ENCODE measurements around the gene IFNL1. TPM values are rescaled to one million over a fixed set of nuclear protein-coding genes. Genes with fewer than 3 reads are reported as not detected.
"Not testable (repeated sequence)": the region's sequence is repeated elsewhere in the genome, so short reads cannot be mapped to it uniquely, and the experiment has no call there.

IFNL1 gene
- total RNA-seq, 2 experiments from 2014 or later, result 0.38 to 0.43 TPM

DNA sequence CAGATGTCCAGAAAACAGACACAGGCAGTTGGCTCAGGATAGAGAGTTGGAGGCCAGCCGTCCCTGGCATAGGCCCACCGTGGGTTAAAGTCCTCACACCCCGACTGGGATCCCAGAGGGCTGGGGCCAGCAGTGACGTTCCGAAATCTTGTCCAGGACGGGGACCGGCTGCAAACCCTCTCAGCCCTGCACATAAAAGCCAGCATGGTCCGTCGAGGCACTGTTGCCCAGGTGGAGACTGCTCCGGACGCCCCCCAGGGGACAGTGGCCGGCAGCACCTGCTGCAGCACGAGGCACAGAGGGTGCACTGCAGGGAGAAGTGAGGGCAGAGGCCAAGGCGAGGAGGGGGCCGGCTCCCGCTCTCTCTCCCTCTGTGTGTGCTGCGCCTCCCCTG, 32.3 kb upstream of the IFNL1 start:
- no peak overlapping the region for H3K4me3 Mint-ChIP-seq
- H3K27me3 Mint-ChIP-seq, result peaks cover 43% of the 10 kb centered on the region
- ChIA-PET POLR2A (no interaction called here), CTCF (no interaction called here)
- no peak overlapping the region for H3K27ac Mint-ChIP-seq
- no peaks in the 10 kb centered on the region for H3K4me1 Mint-ChIP-seq
- H3K9me3 Mint-ChIP-seq, result no peaks in the 10 kb centered on the region
- no peaks in the 10 kb centered on the region for H3K36me3 Mint-ChIP-seq (ENCODE audit: low read depth)
- no peak for DNase-seq

DNA sequence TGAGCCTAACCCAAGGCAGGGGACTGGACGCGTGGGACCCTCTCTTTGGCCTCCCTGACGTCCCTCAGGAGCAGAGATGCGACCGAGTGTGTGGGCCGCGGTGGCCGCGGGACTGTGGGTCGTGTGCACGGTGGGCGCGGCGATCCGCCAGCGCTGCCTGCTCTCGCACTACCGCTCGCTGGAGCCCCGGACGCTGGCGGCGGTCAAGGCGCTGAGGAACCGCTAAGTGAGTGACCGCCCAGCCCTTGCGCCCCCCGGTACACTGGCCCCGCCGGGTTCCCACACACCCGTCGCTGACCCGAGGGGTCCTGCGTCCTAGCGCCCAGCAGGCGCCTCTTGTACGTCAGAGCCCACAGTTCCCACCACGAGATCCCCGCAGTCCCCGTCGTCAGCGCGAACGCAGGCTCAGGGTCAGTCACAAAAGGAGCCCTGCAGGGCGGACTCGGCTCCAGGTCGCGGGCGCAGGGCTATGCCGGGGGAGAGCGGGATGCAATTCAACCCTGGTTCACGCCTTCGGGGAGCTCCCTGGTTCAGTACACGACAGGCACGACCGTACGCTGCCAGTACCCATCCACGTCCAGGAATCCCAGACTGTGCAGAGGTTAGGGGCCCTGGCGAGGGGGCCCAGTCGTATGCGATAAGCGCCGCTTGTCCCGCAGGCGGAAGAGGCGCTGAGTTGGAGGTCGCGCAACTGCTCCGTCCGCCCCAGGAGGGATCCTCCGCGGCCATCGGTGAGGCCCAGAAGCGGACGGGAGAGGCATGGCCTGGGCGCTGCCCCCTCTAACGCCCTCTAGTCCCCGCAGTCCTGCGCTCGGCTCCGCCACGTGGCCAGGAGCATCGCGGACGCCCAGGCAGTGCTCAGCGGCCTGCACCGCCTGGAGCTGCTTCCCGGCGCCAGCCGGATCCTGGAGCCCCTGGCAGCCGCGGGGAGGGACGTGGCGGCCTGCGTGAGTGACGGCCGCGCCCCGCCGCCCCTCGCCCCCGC, 31.6 kb upstream of the IFNL1 start:
- H3K36me3 Mint-ChIP-seq (ENCODE audit: low read depth), result no peaks in the 10 kb centered on the region
- peaks cover 42% of the 10 kb centered on the region for H3K27me3 Mint-ChIP-seq
- ChIA-PET POLR2A (no interaction called here), CTCF (no interaction called here)
- no peaks in the 10 kb centered on the region for H3K9me3 Mint-ChIP-seq
- no peak for DNase-seq
- no peak overlapping the region for H3K27ac Mint-ChIP-seq
- no peak overlapping the region for H3K4me3 Mint-ChIP-seq
- no peaks in the 10 kb centered on the region for H3K4me1 Mint-ChIP-seq

DNA sequence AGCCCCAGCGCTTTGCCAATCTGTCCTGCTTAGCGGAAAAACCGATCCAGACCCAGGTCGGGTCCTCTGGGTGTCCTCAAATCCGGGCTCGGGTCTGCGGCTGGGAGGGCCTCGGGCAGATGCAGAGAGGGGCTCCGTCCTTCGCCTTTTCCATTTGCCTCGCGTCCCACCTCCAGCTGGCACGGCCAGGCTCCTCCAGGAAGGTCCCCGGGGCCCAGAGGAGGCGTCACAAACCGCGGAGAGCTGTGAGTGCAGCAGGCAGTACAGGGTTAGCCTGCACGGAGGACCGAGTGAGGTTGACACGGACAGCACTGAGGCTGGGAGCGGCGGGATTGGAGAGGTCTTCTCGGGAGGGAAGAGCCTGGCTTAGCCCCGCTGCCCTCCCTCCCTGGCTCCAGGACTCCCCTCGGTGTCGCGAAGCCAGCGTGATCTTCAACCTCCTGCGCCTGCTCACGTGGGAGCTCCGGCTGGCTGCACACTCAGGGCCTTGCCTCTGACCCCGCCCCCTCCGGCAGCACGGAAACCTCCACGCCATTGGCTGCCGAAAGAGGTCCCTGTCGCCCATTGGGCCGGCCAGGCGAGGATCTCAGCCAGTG, 30.8 kb upstream of the IFNL1 start:
- CTCF ChIA-PET, result no interaction called here
- Mint-ChIP-seq H3K9me3 (no peaks in the 10 kb centered on the region), H3K36me3 (ENCODE audit: low read depth) (no peaks in the 10 kb centered on the region), H3K27me3 (peaks cover 43% of the 10 kb centered on the region), H3K4me1 (no peaks in the 10 kb centered on the region), H3K27ac (no peak overlapping the region), H3K4me3 (no peak overlapping the region)
- POLR2A ChIA-PET, result no interaction called here
- no peak for DNase-seq

DNA sequence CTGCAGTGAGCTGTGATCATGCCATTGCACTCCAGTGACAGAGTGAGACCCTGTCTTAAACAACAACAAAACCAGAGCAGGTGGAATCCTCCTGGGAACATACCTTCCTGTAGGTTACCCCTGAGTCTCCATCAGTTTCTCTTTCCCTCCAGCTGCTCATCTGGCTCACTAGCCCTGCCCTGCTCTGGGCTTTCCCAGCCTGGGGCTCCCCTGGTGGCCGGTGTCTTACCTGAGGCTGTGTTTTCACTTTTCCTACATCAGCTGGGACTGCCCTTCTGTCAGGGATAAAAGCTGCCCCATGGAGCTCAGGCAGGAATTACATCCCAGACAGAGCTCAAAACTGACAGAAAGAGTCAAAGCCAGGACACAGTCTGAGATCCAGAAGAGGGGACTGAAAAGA, 28.1 kb upstream of the IFNL1 start, which contains the start of gene IFNL2:
Gene IFNL2, plus strand, starts transcription at position 312 of the 400 bp plus-strand sequence. CDS start 173 bp downstream, outside the sequence.
- CTCF ChIA-PET; H3K4me3 Mint-ChIP-seq; DNase-seq; H3K9me3 Mint-ChIP-seq; H3K4me1 Mint-ChIP-seq; POLR2A ChIA-PET; H3K27ac Mint-ChIP-seq; H3K36me3 Mint-ChIP-seq (ENCODE audit: low read depth): not testable (repeated sequence)
- peaks cover 29% of the 10 kb centered on the region for H3K27me3 Mint-ChIP-seq

DNA sequence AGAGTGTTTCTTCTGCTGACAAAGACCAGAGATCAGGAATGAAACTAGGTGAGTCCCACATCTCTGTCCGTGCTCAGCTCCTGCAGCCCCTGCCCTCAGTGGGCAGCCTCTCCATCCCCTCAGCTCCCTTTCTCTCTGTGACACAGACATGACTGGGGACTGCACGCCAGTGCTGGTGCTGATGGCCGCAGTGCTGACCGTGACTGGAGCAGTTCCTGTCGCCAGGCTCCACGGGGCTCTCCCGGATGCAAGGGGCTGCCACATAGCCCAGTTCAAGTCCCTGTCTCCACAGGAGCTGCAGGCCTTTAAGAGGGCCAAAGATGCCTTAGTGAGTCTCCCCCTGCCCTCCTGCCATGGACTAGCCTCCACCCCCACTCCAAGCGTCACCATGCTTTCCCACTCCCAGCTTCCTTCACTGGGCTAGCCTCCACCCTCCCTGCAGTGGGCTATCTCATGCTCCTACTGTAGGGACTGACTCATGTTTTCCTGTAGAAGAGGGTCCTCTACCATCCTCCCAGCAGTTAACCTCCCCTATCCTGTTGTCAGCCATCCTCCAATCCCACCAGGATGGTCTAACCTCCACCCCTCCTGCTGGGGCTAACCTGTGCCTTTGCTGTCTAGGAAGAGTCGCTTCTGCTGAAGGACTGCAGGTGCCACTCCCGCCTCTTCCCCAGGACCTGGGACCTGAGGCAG, 27.5 kb upstream of the IFNL1 start:
- H3K36me3 Mint-ChIP-seq (ENCODE audit: low read depth); H3K4me1 Mint-ChIP-seq; H3K9me3 Mint-ChIP-seq; CTCF ChIA-PET; H3K4me3 Mint-ChIP-seq; H3K27ac Mint-ChIP-seq; DNase-seq; POLR2A ChIA-PET: not testable (repeated sequence)
- H3K27me3 Mint-ChIP-seq, result peaks cover 23% of the 10 kb centered on the region

DNA sequence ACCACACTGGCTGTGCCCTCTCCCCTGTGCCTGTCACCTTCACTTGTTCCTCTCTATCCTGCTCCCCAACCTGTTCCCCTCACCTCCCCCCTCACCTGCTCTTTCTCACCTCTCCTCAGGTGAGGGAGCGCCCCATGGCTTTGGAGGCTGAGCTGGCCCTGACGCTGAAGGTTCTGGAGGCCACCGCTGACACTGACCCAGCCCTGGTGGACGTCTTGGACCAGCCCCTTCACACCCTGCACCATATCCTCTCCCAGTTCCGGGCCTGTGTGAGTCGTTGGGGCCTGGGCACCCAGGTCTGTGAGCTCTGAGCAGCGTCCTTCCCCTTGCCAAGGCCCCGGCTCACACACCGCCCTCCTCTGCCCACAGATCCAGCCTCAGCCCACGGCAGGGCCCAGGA, 26.8 kb upstream of the IFNL1 start:
- H3K4me3 Mint-ChIP-seq; H3K9me3 Mint-ChIP-seq; H3K4me1 Mint-ChIP-seq; CTCF ChIA-PET; DNase-seq; H3K27ac Mint-ChIP-seq; POLR2A ChIA-PET; H3K36me3 Mint-ChIP-seq (ENCODE audit: low read depth): not testable (repeated sequence)
- H3K27me3 Mint-ChIP-seq, result peaks cover 17% of the 10 kb centered on the region

DNA sequence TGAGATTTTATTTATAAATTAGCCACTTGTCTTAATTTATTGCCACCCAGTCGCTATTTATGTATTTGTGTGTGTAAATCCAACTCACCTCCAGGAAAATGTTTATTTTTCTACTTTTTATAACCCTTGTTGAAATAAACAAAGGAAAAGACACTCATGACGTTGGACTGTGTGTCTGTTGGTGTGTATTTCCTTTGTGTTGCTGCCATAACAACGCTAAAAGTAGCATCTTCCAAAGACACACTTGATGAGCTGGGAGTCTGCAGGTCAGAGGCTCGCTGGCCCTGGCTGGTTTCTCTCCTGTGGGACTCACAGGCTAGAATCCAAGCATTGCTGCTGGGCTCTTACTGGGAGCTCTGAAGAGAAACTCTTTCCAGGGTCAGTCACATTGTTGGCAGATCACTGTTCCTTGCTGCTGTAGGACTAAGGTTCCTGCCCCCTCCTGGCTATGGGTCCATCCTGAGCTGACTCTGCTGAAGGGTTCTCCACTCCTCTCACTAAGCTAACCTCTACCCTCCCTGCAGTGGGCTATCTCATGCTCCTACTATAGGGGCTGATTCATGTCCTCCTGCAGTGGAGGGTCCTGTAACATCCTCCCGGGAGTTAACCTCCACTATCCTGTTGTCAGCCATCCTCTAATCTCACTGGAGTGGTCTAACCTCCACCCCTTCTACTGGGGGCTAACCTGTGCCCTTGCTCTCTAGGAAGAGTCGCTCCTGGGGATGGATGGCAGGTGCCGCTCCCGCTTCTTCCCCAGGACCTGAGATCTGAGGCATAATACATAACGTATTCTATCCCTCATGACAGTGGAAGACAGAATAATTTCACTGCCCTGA, 26.0 kb upstream of the IFNL1 start:
- ChIA-PET CTCF (no interaction called here), POLR2A (no interaction called here)
- H3K9me3 Mint-ChIP-seq, result no peaks in the 10 kb centered on the region
- peaks cover 14% of the 10 kb centered on the region for H3K27me3 Mint-ChIP-seq
- H3K36me3 Mint-ChIP-seq (ENCODE audit: low read depth), result no peaks in the 10 kb centered on the region
- no peak for DNase-seq
- no peak overlapping the region for H3K27ac Mint-ChIP-seq
- no peak overlapping the region for H3K4me3 Mint-ChIP-seq
- H3K4me1 Mint-ChIP-seq, result no peaks in the 10 kb centered on the region

DNA sequence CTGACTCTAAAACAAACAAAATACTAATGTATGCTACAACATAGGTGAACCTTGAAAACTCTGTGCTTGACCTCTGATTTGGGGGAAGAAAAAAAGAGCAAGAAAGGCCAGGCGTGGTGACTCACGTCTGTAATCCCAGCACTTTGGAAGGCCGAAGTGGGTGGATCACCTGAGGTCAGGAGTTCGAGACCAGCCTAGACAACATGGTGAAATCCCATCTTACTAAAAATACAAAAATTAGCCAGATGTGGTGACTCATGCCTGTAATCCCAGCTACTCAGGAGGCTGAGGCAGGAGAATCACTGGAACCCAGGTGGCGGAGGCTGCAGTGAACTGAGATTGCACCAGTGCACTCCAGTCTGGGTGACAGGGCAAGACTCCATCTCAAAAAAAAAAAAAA, 22.3 kb upstream of the IFNL1 start:
- H3K36me3 Mint-ChIP-seq (ENCODE audit: low read depth); H3K4me1 Mint-ChIP-seq; DNase-seq; H3K9me3 Mint-ChIP-seq; H3K27ac Mint-ChIP-seq; H3K4me3 Mint-ChIP-seq: not testable (repeated sequence)
- H3K27me3 Mint-ChIP-seq, result peaks cover 11% of the 10 kb centered on the region
- CTCF ChIA-PET, result interaction anchor here (0.6 kb wide), 1 partner anchor 470 kb away, joined by 4 read pairs; no protein-coding TSS in a partner anchor
- POLR2A ChIA-PET, result interaction anchor here (0.7 kb wide), 1 partner anchor 172 kb away, joined by 3 read pairs; the partner anchor contains the start of gene SUPT5H

DNA sequence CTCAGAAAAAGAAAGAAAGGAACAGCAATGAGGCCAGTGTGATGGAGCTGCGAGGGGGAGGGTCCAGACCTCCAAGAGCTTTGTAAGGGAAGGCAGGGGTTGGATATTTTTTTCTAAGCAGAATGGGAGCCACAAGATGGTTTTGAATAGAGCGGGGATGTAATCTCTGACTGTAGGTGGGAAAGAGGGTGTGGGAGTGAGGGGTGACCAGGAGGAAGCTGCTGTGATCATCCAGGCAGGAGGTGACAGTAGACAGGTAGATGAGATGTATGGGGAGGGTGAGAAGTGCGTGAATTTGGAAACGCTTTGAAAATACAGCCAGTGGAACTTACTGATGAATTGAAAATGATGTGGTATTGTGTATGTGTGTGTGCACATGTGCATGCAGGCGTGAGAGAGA, 20.6 kb upstream of the IFNL1 start:
- no peak for DNase-seq
- Mint-ChIP-seq H3K9me3 (no peaks in the 10 kb centered on the region), H3K4me3 (no peak overlapping the region), H3K36me3 (ENCODE audit: low read depth) (no peaks in the 10 kb centered on the region), H3K27ac (no peak overlapping the region), H3K27me3 (peaks cover 16% of the 10 kb centered on the region), H3K4me1 (no peaks in the 10 kb centered on the region)
- POLR2A ChIA-PET, result no interaction called here
- CTCF ChIA-PET, result no interaction called here

DNA sequence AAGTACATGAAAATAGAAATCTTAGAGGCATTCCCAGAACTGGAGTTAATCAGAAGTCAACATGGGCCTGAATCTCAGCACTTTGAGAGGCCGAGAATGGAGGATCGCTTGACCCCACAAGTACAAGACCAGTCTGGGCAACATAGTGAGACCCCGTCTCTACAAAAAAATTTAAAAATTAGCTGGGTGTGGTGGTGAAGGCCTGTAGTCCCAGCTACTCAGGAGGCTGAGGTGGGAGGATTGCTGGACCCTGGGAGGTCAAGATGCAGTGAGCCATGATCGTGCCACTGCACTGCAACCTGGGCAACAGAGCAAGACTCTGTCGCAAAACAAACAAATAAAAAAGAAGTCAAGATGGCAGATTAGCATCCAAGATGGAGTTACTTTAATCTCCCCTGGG, 19.5 kb upstream of the IFNL1 start:
- Mint-ChIP-seq H3K4me1 (no peaks in the 10 kb centered on the region), H3K36me3 (ENCODE audit: low read depth) (no peaks in the 10 kb centered on the region), H3K4me3 (no peak overlapping the region), H3K9me3 (no peaks in the 10 kb centered on the region), H3K27me3 (peaks cover 12% of the 10 kb centered on the region), H3K27ac (no peak overlapping the region)
- ChIA-PET CTCF (no interaction called here), POLR2A (no interaction called here)
- no peak for DNase-seq

DNA sequence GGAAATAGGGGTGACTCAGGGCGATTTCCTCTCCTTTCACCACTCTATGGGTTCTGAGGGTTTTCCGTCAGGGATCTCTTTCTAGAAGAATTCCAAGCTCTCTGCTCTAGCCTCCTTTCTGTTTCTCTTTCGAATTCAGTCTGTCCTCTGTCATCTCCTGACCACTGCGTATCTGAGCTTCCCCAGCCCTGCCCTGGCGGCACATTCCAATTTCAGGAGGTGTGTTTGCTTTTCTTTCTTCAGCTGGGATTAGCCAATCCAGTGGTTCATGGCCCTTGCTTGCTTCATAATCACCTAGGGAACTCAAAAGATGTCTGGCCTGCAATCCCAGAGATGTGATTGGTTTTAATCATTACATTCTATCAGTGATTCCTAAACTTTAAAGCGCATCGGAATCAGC, 18.6 kb upstream of the IFNL1 start:
- no peak overlapping the region for H3K4me3 Mint-ChIP-seq
- H3K36me3 Mint-ChIP-seq (ENCODE audit: low read depth), result no peaks in the 10 kb centered on the region
- ChIA-PET CTCF (interaction anchor here (0.6 kb wide), 1 partner anchor 989 kb away, joined by 4 read pairs; no protein-coding TSS in a partner anchor), POLR2A (no interaction called here)
- H3K9me3 Mint-ChIP-seq, result no peaks in the 10 kb centered on the region
- DNase-seq, result no peak
- H3K27ac Mint-ChIP-seq, result no peak overlapping the region
- H3K27me3 Mint-ChIP-seq, result peaks cover 17% of the 10 kb centered on the region
- no peaks in the 10 kb centered on the region for H3K4me1 Mint-ChIP-seq

DNA sequence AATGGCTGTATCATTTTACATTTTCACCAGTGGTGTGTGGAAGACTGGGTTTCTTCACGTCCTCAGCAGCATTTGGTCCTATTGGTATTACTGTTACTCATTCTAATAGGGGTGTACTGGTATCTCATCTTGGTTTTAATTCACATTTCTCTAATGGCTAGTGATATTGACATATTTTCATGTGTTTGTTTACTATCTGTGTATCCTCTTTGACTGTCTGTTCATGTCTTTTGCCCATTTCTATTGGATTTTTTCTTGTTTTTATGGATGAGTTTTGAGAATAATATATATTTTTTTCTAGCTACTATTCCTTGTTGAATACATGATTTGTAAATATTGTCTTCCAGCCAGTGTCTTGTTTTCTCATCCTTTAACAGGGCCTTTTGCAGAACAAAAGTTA, 14.2 kb upstream of the IFNL1 start:
- DNase-seq, result no peak
- peaks cover 30% of the 10 kb centered on the region for H3K27me3 Mint-ChIP-seq
- no peak overlapping the region for H3K27ac Mint-ChIP-seq
- ChIA-PET CTCF (no interaction called here), POLR2A (no interaction called here)
- no peaks in the 10 kb centered on the region for H3K4me1 Mint-ChIP-seq
- no peaks in the 10 kb centered on the region for H3K36me3 Mint-ChIP-seq (ENCODE audit: low read depth)
- H3K9me3 Mint-ChIP-seq, result peaks cover 2% of the 10 kb centered on the region
- no peak overlapping the region for H3K4me3 Mint-ChIP-seq

DNA sequence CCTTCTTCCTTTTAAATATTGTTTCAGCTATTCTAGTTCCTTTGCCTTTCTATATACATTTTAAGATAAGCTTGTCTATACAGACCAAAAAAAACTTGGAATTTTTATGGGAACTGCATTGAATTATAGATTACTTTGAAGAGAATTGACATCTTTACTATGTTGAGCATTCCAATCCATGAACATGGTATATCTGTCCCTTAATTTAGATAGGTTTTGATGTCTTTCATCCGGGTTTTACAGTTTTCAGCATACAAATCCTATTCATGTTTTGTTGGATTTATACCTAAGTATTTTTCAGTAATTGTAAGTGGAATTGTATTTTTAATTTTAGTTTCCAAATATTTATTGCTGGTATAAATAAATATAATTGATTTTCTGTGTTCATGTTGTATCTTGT, 12.2 kb upstream of the IFNL1 start:
- CTCF ChIA-PET, result no interaction called here
- H3K4me1 Mint-ChIP-seq, result no peaks in the 10 kb centered on the region
- no peak overlapping the region for H3K27ac Mint-ChIP-seq
- POLR2A ChIA-PET, result no interaction called here
- H3K4me3 Mint-ChIP-seq, result no peak overlapping the region
- no peak for DNase-seq
- H3K27me3 Mint-ChIP-seq, result peaks cover 38% of the 10 kb centered on the region
- H3K36me3 Mint-ChIP-seq (ENCODE audit: low read depth), result no peaks in the 10 kb centered on the region
- H3K9me3 Mint-ChIP-seq, result peaks cover 2% of the 10 kb centered on the region
